Measurements from ENCODE around the gene C1orf35. TPM values are rescaled to one million over a fixed set of nuclear protein-coding genes. Genes with fewer than 3 reads are reported as not detected.
A peak's percentile ranks its signal among the peaks of the same experiment; 100 is the strongest.
"Not testable (repeated sequence)": the region's sequence is repeated elsewhere in the genome, so short reads cannot be mapped to it uniquely, and the experiment has no call there.

The C1orf35 gene
- polyA plus RNA-seq, 5 donors, result 12.1 to 22.0 (median 16.6) TPM

DNA sequence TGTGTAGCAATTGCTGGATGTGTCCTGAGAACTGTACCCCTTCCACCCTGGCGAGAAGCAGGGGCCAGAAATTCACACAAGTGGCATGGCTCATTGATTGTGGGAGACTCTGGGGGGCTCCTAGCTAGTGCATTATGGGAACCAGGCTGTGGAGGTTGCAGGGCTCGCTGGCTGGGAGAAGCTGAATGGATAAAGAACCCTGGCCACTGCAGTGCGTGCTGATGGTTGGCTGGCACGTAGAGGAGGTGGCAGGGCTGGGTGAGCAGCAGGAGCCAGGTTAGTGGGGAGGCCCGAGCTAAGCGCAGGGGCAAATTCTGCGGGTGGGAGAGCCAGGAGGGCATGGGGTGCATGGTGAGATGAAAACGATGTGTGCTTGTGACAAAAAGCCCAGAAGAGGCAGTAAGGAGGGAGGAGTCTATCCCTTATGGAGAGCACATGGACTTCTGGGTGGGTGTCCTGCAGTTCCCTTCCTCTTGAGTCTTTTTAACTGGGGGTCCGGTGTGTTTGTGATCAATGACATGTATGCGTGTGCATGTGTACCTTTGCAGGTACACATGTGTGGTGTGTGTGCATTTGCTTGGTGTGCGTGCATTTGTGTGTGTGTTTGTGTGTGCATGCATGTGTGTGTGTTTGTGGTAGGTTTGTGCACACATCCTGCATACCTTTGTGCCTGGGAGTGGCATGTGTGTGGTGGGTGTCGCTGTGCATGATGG lies 40.5 kb upstream of the C1orf35 start:
- no peak for DNase-seq

DNA sequence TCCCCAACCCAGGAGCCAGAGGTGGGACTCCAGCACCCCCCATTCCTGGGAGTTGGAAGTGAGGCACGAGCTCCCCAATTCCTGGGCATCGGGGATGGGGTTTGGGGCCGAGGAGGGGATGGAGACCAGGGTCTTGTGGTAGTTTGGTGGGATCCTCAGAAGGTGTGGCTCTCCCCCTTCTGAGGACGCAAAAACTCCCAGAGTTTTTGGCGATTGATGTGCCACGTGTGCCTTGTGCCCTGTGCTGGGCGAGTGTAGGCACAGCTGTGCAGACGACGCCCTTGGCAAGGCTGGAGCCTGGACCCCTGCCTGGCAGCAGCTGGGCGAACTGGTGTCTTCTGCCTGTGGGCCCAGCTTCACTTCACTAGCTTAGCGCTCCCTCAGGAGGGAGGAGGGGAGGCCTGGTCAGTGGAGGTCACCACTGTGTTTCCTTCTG lies 39.6 kb upstream of the C1orf35 start:
- no peak for DNase-seq

DNA sequence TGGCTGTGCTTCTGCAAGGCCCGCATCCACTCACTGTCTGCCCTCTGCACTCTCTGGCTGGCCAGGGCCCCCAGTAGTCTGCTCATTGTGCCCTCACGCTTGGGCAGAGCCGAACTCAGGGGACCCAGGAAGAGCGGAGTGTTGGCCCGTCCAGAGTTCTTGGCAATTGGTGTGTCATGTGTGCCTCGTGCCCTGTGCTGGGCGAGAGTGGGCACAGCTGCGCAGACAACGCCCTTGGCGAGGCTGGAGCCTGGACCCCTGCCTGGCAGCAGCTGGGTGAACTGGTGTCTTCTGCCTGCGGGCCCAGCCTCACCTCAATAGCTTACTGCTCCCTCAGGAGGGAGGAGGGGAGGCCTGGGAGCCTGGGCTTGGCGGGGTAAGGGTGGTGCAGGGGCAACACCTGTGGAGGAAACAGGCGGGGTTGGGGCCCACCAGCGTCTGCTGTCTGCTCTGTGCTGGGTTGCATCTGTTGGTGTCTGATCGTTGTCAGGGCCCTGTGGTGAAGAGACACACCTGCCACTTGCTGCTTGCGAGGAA lies 39.1 kb upstream of the C1orf35 start:
- DNase-seq, result no peak

DNA sequence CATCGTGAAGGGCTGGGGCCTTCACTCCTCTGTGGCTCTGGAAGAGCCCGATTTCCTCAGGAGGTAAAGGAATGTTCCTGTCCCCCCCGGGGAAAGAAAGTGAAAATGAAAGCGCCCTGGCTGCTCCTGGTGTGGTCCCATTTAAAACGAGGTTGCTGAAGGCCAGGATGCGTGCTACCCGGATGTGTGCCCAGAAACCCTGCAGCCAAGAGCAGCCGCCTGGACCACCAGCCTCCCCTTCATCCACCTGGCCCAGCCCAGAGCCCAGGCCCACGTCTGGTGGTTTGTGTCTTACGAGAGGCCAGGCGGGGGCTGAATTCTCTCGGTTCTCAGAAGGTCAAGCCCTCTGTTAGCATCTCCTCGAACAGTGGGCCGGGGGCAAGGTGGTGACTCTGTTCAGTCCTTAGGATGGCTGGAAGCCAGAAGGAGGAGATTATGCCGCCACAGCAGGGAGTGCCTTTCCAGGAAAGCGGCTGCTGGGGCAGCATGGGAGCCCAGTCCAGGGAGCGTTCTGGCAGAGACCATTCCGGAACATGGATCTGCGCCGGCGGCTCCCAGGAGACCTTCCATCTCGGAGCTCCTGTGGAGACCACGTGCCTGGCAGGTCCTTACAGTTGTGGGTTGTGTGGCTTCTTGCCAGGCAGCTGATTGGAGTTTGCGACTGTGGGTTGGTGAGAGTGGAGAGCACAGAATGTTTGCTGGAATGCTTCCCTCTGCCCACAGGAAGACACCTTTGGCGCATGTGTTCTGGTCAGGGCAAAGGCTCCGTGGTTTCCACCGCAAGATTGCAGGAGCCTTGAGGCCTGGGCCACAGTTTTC lies 38.3 kb upstream of the C1orf35 start:
- no peak for DNase-seq

DNA sequence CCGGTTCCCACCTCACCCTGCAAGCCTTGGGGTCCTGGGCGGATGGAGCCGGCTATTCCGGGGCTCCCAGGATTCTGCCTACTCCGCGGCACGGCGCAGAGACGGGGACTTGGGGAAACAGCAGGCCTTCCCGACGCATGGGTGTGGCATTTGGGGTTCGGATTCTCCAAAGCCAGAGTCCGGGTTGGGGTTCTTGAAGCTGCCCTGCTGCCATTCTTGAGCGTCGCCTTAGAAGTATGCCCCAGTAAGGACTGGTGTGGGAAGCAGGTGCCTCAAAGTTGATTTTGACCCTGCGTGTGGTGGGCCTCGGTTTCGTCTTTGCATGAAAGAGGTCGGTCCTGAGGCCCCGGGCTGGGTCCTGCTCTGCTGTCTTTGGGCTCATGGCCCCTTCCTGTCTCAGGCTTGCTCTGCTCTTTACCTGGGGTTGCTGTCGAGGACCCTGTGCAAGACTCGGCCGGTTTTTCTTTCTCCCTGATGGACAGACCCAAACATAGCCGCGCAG lies 37.6 kb upstream of the C1orf35 start:
- DNase-seq, result no peak

DNA sequence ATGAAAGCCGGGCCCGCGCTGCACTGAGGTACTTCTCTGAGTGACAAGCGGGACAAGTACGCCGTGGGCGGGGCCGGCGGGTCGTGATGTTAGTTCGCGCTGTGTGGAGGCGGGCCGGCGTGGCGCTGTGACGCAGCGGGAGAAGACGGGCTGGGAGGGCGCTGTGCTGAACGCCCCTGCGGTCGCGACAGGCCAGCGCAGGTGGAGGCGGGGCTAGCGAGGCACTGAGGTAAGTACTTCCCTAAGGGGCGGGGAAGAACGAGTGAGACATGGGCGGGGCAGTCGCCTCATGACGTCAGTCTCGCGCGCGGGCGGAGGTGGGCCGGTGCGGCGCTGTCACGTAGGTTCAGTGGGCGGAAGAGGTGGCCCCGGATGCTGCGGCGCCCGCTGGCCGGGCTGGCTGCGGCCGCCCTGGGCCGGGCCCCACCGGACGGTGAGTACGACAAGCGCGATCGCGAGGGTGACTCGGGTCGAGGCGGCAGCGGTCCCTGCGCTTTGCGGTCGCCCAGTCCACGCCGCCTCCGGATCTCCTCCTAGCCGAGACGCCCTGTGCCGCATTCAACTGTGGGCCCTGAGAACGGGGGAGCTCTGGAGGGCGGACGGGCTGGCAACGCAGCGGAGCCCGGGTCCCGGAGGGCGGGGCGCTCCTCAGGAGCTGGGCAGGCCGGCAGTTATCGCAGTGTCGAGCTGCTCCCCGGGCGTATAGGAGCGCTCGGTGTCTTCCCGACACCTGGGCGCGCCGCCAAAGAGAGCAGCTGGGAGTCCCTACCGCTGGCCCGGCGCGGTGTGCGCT lies 37.0 kb upstream of the C1orf35 start, which contains the start of gene GUK1:
Gene GUK1 (plus strand): TSS at position 349 of the 793 bp plus-strand sequence. CDS start 24 bp downstream, at position 373.
- peak; percentile 99 for DNase-seq

DNA sequence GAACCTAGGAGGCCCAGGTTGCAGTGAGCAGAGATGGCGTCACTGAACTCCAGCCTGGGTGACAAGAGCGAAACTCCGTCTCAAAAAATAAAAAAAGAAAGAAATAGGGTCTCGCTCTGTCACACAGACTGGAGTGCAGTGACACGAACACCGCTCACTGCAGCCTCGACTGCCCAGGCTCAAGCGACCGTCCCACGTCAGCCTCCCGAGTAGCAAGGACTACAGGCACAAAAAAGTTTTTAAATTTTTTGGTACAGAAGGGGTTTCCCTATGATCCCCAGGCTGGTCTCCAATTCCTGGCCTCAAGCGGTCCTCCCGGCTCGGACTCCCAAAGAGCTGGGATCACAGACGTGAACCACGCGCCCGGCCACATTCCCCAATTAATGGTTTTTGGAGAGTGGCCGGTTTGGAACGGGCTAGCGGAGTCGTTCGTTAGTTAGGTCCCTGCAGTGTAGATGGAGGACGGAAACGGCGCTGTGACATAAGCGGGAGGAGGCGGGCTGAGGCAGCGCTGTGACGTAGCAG lies 36.3 kb upstream of the C1orf35 start:
- DNase-seq, result no peak

DNA sequence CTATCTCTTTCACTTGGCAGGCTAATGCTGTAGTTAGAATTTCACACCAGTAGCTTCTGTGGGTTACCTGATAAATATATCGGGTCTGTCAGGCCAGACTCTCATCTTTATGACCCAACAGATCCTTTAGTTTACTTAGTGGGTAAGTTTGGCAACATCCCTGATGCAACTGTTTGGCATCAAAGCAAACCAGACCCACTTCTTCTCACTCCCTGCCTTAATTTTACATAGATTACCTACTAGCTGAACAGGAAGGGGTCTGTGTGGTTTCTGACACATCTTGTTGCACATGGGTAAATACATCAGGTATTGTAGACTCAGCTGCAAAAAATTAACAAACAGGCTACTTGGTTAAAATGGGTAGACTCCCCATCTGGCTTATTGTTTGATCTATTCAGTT lies 33.8 kb upstream of the C1orf35 start:
- no peak for DNase-seq

DNA sequence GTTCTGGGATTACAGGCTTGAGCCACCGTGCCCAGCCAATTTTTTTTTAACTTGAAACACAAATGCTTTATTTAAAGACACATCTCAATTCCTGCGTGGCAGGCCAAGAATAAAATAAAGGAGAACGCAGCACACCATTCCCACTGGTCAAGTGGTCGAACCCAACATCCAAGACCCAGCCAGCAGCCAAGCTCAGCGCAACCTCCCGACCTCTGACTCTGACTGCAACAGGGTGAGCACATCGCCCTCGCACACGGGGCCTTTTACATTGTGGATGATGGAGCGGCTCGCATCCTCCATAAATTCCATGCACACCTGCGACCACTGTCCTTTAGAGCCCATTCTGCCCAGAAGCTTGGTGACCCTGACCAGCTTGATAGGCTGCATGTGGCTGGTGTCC lies 31.5 kb upstream of the C1orf35 start:
- no peak for DNase-seq

DNA sequence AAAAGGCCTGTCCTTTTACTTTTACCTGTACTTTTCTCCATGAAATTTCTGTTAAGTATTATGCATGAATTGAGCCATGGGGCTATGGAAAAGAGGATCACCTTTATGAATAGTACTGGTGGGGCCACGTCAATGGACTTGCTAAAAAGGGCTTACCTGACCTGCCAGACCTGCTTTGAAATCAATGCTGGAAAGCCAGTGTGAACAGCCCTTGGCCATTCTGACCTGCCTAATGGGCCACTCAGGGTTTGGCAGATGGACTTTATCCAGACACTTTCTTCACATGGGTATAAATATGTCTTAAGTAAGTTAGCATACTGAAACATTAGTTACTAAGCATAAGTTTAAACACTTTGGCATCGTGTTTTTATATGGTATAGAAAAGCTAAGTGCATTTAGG lies 28.6 kb upstream of the C1orf35 start:
- DNase-seq, result no peak

DNA sequence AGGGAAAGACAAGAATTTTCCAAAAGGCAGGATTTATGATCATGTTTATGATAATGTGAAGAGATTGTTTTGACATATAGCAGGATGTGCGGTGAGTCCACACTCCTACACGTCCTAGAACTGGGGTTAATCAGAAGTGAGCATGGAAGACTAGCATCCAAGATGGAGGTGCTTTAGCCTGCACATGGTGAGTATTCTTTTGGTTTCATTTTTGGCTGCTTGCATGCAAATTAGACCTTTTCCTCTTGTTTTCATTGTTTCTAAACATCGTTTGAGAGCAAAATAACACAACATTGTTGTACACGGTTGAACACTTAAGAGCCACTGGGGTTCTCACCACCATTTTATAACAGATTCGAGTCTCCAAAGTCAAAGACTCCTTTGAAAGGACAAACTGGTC lies 22.1 kb upstream of the C1orf35 start:
- no peak for DNase-seq

DNA sequence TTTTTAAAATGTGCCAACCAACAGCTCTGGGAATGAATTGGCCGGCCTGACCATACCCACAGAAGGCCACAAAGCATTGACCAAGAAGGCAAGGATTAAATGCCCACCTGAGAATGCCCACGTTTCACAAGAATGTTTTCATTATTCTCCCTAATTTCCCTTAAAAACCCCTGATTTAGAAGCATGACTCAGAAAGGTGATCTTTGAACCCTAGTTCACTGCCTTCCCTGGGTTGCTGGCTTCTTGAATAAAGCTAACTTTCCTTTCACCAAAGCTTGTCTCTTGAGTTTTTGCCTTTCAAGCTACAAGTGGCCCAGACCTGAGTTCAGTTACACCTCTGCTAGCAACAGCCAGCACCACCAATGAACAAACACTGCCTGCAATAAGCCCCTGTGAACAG lies 20.4 kb upstream of the C1orf35 start:
- DNase-seq, result no peak

DNA sequence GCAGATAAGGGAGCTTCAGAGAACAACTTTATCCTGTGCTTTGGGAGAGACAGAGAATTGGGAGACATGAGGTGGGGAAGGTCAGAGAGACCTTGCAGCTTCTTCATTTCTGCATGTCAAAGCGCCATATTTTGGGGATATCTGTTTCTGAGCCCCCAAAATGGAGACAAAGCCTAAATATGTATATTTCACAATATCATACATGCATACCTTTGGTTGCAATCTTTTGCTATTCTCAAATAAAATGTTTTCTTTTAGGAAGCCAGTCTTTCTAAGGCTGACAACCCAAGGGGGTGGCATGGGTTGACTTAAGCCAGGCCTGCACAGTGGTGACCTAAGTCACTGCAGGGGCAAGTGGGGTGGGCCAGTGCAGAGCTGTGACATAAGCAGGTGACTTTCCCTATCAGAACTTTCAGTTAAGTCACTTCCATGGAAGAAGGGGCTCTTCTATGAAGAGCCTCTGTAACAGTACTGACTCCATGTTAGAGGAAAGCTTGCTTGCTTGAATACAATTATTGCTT lies 19.9 kb upstream of the C1orf35 start:
- no peak for DNase-seq

DNA sequence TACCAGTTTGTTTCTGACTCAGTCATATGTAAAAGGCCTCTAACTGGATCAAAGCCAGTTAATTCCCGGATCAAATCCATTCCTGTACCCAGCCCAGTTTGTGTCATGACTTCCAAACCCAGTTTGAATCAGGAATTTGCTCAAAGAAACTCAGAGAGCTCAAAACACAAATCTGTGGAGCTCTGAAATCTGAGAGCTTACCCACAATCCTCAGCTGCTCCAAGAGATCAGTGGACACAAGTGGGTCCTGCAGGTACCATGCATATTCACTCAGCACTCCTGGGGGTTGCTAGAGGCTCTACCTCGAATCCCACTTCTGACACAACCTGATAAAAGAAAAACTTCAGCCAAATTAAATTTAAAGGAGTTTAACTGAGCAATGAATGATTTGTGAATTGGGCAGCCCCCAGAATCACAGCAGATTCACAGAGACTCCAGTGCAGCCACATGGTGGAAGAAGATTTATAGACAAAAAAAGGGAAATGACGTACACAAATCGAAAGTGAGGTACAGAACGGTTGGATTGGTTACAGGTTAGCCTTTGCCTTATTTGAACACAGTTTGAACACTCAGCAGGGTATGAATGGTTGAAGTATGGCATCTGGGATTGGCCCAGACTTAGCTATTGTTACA lies 17.8 kb upstream of the C1orf35 start:
- no peak for DNase-seq

DNA sequence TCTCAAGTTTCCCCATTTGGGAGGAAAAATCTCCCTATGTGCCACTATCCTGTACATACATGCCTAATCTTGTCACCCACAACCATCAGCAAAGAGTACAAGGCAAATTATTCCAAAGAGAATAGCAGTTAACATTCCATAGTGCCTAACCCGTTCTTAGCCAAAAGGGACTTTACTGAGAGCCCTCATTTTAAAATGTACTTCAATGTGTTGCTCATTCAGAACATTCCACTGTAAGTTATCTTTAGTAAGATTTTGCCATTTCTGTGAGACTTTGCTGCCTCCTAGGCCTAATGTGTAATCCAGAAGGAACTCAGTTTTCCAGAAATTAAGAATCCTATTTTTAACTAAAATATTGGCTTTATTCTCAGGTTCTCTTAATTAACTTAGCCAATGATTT lies 17.2 kb upstream of the C1orf35 start:
- no peak for DNase-seq

DNA sequence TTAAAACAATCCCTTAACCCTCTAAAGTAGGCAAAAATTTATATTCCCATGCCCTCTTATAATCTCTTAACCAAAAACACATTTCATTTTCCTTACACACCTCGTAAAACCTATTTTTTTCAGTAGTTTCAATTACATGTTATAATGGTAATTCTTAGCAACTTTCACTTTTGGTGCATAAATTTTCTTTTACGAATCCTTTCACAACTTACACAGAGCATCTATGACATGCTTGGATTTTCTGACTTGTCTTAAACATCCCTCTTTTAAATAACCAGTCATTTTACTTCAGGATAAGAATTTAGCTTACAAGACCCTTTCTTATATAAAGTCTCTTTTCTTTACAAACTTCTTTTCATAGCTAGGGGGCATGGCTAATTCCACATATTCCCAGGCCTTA lies 14.9 kb upstream of the C1orf35 start:
- DNase-seq, result no peak

DNA sequence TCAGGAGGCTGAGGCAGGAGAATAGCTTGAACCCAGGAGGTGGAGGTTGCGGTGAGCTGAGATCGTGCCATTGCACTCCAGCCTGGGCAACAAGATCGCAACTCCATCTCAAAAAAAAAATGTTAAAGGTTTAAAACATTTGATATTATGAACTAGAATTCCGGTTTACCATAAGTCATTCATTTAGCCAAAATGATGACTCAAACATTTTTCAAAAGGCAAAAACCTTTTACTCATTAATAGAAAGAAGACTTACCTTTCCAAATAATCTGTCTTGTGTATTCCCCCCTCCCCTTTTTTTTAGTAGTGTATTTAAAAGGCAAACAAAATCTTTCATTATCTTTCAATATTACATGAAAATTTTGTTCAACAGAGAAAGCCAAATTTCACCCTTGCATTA lies 14.2 kb upstream of the C1orf35 start:
- no peak for DNase-seq

DNA sequence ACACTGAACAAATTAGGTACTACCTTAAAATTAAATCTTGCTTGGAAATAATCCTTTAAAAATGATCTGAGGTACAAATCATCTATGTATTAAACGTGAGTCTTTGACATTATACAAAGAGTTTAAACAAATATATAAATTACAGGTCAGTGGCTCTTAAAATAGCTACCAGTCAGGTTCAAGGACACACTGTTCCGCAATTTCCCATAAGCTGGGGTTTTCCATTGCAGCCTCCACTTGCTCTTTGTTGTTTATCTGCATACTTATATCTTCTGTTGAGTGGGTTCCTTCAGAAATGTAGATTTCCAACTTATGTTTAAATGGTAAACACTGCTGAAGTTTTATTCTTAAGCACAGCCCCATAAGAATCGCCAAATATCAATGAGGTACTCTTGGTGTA lies 11.7 kb upstream of the C1orf35 start:
- no peak for DNase-seq

DNA sequence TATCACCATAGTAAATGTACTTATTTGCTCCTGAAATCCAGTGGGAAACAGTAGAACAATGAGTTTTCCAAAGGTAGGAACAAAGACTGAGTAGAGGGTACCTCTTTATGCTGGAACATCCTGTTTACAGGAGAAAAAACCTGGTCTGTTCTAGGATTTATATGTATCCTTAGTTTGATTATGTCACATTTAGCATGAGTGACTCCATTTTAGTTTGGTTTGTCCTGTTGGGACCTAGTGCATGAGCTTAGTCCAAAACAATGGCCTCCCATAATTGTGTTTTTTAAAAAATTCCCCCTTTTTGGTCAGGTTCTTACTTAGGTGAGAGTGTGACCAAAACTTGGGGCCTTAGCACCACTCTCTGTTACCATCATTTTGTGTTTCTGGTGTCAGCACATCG lies 9.5 kb upstream of the C1orf35 start:
- no peak for DNase-seq

DNA sequence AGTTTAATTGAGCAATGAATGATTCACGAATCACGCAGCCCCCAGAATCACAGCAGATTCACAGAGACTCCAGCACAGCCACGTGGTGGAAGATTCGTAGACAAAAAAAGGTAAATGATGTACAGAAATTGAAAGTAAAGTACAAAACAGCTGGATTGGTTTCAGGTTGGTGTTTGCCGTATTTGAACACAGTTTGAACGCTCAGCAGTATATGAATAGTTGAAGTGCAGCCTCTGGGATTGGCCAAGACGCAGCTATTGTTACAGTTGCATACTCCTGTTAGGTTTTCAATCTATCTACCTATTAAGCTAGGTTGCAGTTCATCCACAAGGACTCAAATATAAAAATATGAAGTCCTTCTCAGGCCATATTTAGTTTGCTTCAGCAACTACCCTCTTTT lies 9.0 kb upstream of the C1orf35 start:
- no peak for DNase-seq

DNA sequence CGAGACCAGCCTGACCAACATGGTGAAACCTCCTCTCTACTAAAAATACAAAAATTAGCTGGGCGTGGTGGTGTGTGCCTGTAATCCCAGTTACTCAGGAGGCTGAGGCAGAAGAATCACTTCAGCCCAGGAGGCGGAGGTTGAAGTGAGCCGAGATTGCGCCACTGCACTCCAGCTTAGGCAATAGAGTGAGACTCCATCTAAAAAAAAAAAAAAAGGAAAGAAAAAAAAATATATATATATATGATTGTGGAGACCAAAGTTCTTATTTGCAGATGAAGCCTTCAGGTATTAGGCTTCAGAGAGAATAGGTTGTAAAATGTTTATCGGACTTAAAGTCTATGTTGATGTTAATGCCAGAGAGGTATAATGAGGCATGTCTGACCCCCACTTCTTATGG lies 8.2 kb upstream of the C1orf35 start:
- DNase-seq, result not testable (repeated sequence)

Measured in right lung (tissue), 5 donors.